ENCODE measurements around the gene DDX1.

The DDX1 gene

GRCh38 chr2:15665067-15665942 is 73.6 kb downstream of the DDX1 start:
- FAIRE-seq: no peak

- FAIRE-seq: no peak
Observed at GRCh38 chr2:15665943-15666460, 74.3 kb downstream of the DDX1 start.

- no peak for FAIRE-seq
Observed at GRCh38 chr2:15666861-15667808, 75.5 kb downstream of the DDX1 start.

- FAIRE-seq: no peak
Observed at GRCh38 chr2:15667809-15668556, 76.3 kb downstream of the DDX1 start.

- no peak for FAIRE-seq
Observed at GRCh38 chr2:15668611-15669305, 77.1 kb downstream of the DDX1 start.

GRCh38 chr2:15669375-15669910 is 77.8 kb downstream of the DDX1 start:
- no peak for FAIRE-seq

- no peak for FAIRE-seq
Observed at GRCh38 chr2:15670469-15670868, 78.8 kb downstream of the DDX1 start.

GRCh38 chr2:15670981-15671380 is 79.3 kb downstream of the DDX1 start:
- no peak for FAIRE-seq

- no peak for FAIRE-seq
Observed at GRCh38 chr2:15671409-15671808, 79.7 kb downstream of the DDX1 start.

GRCh38 chr2:15671842-15672815 is 80.5 kb downstream of the DDX1 start:
- FAIRE-seq: no peak

- no peak for FAIRE-seq
Observed at GRCh38 chr2:15672961-15673918, 81.6 kb downstream of the DDX1 start.

- FAIRE-seq: no peak
Observed at GRCh38 chr2:15673919-15674636, 82.4 kb downstream of the DDX1 start.

GRCh38 chr2:15674637-15675455 is 83.2 kb downstream of the DDX1 start:
- no peak for FAIRE-seq

GRCh38 chr2:15675456-15676195 is 84.0 kb downstream of the DDX1 start:
- no peak for FAIRE-seq

- no peak for FAIRE-seq
Observed at GRCh38 chr2:15677141-15677843, 85.6 kb downstream of the DDX1 start.

- no peak for FAIRE-seq
Observed at GRCh38 chr2:15678346-15678745, 86.7 kb downstream of the DDX1 start.
